ENCODE measurements around the gene DSCAM.

The DSCAM gene

GRCh38 chr21:40640266-40640789 lies 206.6 kb downstream of the DSCAM start:
- no peak for DNase-seq

GRCh38 chr21:40639616-40640194 lies 207.3 kb downstream of the DSCAM start:
- no peak for DNase-seq

GRCh38 chr21:40638466-40639251 lies 208.3 kb downstream of the DSCAM start:
- peak; percentile 45 for DNase-seq

DNA sequence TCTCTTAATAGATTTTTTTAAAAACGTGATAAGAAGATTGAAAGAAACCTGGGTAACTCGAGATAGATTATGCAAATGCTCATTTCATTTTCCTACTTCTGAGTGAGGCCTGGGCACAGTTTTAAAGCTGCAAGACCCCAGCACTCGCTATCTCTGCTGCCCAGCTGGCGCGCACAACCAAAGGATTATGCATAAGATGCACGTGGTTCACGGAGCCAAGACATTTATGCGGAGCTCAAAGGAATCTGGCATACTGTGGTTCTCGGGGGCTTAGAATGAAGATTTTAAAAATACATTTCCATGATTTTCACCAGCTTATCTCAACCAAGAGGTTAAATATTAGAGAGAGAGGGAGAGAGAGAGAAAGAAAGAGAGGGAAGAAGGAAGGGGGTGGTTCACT lies 210.9 kb downstream of the DSCAM start:
- no peak for DNase-seq

DNA sequence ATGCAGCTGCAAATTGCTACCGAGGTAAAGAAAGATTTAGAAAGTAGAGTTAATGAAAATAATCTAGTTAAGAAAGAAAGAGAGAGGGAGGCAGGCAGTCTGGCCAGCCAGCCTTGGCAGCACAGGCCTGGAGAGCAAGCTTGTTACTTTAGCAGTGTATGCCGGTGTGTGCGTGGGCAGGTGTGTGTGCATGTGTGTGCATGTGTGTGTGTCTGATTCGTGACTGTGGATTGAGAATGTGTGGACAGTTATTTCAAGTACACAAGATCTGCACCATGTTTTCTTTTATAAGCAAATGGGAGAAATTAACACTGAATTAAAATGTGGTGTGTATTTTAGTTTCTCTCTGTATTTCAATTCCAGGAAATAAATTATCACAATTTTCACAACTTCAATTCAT lies 211.6 kb downstream of the DSCAM start:
- DNase-seq, result no peak

- DNase-seq, result no peak
Measured at GRCh38 chr21:40634141-40634540, 212.8 kb downstream of the DSCAM start.

GRCh38 chr21:40633048-40633447 lies 213.9 kb downstream of the DSCAM start:
- DNase-seq, result no peak

GRCh38 chr21:40631211-40631610 lies 215.7 kb downstream of the DSCAM start:
- no peak for DNase-seq

- no peak for DNase-seq
Measured at GRCh38 chr21:40625991-40626390, 221.0 kb downstream of the DSCAM start.

GRCh38 chr21:40623528-40623927 lies 223.4 kb downstream of the DSCAM start:
- no peak for DNase-seq

DNA sequence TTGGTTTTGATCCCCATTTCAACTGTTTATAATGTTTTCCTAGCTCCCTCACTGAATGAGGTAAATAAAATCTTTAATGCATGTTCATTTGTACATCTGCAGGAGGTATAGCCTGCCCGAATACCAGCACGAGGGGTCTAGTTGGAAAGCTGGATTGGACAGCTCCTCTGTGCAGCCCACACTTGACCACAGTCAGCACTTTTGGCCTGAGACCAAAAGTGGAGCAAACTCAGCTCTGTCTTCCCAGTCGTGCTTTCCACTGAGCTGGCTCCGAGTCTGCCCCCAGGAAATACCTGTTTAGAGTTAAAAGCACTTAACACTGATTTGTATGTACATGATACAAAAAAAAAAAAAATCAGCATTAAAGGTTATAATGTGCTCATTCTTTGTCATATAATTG lies 224.4 kb downstream of the DSCAM start:
- DNase-seq, result no peak

DNA sequence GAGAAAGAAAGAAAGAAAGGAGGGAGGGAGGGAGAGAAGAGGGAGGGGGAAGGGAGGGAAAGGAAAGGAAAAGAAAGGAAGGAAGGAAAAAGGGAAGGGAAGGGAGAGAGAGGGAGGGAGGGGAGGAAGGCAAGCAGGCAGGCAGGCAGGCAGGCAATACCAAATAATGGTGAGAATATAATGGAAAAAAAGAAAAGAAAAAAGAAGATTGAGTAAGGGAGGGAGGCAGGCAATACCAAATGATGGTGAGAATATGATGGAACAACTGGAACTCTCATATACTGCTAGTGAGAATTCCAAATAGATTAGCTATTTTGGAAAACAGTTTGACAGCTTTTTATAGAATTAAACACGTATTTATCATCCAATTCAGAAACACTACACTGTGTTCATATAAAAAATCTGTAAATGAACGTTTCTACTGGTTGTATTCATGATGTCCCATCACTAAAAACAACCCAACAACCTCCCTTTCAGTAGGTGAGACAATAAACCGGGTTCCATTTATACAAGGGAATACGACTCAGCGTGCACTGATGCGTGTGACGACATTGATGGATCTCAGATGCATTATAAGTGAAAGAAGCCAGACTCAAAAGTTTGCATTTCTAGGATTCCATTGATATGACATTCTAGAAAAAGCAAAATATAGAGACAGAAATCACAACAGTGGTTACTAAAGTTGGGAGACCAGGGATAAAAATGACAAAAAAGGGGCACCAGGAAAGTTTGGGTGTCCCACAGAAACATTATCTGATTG lies 226.4 kb downstream of the DSCAM start:
- no peak for DNase-seq

GRCh38 chr21:40618191-40618973 lies 228.6 kb downstream of the DSCAM start:
- DNase-seq, result no peak

DNA sequence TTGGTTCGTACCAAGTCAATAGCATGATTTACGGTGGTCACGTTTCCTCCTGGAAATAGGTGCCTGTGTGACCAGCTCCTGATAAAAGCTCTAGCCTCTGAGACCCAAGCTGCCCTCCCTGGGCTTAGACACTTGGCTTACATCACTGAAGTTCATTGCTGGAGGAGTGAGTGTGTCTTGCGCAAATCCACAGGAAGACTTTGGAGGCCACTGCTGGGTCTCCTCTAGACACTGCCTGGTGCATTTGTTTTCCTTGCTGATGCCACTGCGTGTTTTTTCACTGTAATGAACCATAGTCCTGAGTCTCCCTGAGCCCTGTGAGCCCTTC lies 230.6 kb downstream of the DSCAM start:
- DNase-seq, result no peak

- no peak for DNase-seq
Measured at GRCh38 chr21:40615505-40616376, 231.2 kb downstream of the DSCAM start.

GRCh38 chr21:40613546-40614030 lies 233.4 kb downstream of the DSCAM start:
- DNase-seq, result peak; percentile 4

- no peak for DNase-seq
Measured at GRCh38 chr21:40610345-40610744, 236.6 kb downstream of the DSCAM start.

- no peak for DNase-seq
Measured at GRCh38 chr21:40606341-40606740, 240.6 kb downstream of the DSCAM start.

DNA sequence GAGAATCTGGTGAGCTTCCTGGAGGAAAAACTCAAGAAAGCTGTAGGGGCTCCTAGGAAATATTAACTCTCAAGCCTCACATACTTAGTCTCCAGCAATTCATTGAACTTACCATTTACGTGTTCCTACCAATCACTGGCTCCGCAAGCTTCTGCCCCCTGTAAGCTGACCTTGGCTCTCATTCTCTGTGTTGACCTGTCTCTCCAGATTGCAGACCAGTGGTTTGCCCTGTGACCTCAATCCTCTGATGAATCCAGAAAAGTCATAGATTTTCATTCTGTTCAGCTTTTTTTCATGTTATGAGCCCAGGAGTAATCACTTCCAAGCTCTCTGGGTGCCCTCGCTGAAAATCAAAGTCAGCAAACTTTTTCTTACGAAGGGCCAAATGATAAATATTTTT lies 241.9 kb downstream of the DSCAM start:
- no peak for DNase-seq

DNA sequence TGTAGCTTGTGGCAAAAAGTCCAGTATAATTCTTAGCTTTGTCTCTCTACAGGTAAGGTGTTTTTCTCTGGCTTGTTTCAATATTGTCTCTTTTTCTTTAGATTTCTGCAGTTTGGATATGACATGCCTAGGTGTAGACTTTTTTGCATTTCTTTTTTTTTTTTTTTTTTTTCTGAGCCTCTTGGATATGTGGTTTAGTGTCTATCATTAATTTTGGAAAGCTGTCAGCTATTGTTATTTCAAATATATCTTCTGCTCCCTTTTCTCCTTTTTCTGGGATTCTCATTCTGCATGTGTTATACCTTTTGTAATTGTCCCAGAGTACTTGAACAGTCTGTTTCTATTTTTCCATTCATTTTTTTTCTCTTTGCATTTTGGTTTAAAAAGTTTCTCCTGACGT lies 243.2 kb downstream of the DSCAM start:
- DNase-seq, result no peak

DNA sequence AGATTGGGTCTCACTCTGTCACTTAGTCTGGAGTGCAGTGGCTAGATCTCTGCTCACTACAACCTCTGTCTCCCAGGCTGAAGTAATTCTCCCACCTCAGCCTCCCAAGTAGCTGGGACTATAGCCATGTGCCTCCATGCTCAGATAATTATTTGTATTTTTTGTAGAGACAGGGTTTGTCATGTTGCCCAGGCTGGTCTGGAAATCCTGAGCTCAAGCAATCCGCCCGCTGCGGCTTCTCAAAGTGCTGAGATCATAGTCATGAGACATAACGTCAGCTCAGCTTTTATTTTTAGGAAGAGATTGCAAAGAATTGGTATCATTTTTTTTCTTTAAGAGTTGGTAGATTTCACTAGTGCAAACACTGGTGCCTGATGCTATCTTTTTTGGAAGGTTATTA lies 244.9 kb downstream of the DSCAM start:
- DNase-seq, result no peak

DNA sequence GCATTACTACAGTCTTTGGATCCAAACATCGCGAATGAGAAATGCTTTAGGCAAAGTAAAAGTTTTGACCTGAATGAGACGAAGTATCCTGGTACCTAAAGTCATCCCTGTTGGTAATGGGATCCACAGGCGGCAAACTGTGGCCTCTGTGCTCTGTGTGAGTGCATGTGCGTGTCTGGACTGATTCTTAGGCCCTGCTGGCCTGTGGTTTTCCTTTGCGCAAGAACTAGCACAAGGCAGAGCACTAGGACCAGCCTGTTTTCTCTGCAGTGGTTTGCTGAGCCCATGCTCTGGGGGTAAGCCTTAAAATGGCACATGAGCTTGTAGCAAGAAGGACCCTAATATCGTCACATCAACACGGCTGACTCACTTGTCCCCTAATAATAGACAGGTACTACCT lies 251.2 kb downstream of the DSCAM start:
- DNase-seq, result no peak
